Heart right ventricle (tissue), 16 donors: ENCODE results near the gene SNX19. TPM values are rescaled to one million over a fixed set of nuclear protein-coding genes. Genes with fewer than 3 reads are reported as not detected.
"Not testable (repeated sequence)": the region's sequence is repeated elsewhere in the genome, so short reads cannot be mapped to it uniquely, and the experiment has no call there.

Experiments used
- ATAC-seq, 8 donors: fragments of 200-7000 bp; cut with Tn5 transposase; one replicate each; pipeline ENCODE4 v1.9.1; 2020; ENCODE audit warnings: mild to moderate bottlenecking in 8 of 8, moderate library complexity in 8 of 8, moderate number of reproducible peaks in 1 of 8
- DNase-seq, 2 donors: peaks; one replicate each; pipeline ENCODE4 v3.0.0-alpha.2; 2020
- H3K27ac ChIP-seq, 10 donors: fragments of 200-600 bp; sonication (generic) in 2 of 10; one replicate each; pipeline versions ENCODE4 v1.5.0 to v1.8.0; 2020 to 2022; ENCODE audit warnings: mild to moderate bottlenecking in 3 of 10
- H3K27me3 ChIP-seq, 7 donors: fragments of 200-600 bp; one replicate each; pipeline ENCODE4 v1.8.0; 2021 to 2022; ENCODE audit warnings: mild to moderate bottlenecking in 2 of 7
- H3K36me3 ChIP-seq, 9 donors: fragments of 200-600 bp; sonication (generic) in 1 of 9; one replicate each; pipeline versions ENCODE4 v1.5.0 to v1.8.0; 2020 to 2022; ENCODE audit warnings: mild to moderate bottlenecking in 2 of 9
- H3K4me1 ChIP-seq, 9 donors: fragments of 200-600 bp; sonication (generic) in 1 of 9; one replicate each; pipeline versions ENCODE4 v1.5.0 to v1.8.0; 2020 to 2022; ENCODE audit warnings: mild to moderate bottlenecking in 4 of 9
- H3K4me3 ChIP-seq, 10 donors: fragments of 200-600 bp; sonication (generic) in 2 of 10; one replicate each; pipeline versions ENCODE4 v1.5.0 to v1.8.0; 2020 to 2022; ENCODE audit warnings: mild to moderate bottlenecking in 7 of 10, moderate library complexity in 2 of 10
- H3K9me3 ChIP-seq, 11 donors: fragments of 200-600 bp in 10 of 11; sonication (generic) in 2 of 11; one replicate each; pipeline versions ENCODE4 v1.5.0 to v1.8.0; 2013 to 2022; ENCODE audit warnings: mild to moderate bottlenecking in 2 of 11, control low read depth in 1 of 11, moderate library complexity in 1 of 11
- CTCF ChIP-seq, 9 donors: fragments of 200-600 bp; sonication (generic) in 2 of 9; IDR thresholded peaks; one replicate each; pipeline versions ENCODE4 v1.5.0 to v1.8.0; 2021 to 2022; ENCODE audit warnings: antibody characterized with exemption in 9 of 9, mild to moderate bottlenecking in 5 of 9, moderate library complexity in 1 of 9
- WGBS, 2 donors: extraction: QIAGEN DNeasy Blood & Tissue Kit; methylation state at CpG; one replicate each; pipeline ENCODE4 v1.1.7; 2013; ENCODE audit warnings: inconsistent platforms in 1 of 2; 5-methylcytosine and 5-hydroxymethylcytosine counted together
- intact Hi-C, 10 donors: fragments of 100-400 bp; cut with DNase I; formaldehyde crosslinking; loops; one replicate each; pipeline versions ENCODE4 v1.11.1 to v1.14.2; 2022
- polyA plus RNA-seq, 2 donors: library from polyadenylated mRNA; stranded (reverse); fragments of 200-250 nt; gene quantifications; one replicate each; pipeline ENCODE4 v1.2.3, GENCODE V29; 2013
- total RNA-seq, 10 donors: library from RNA; stranded (reverse); fragmentation: NEBNext Ultra II Directional in 3 of 10; extraction: Animal tissue kit (Norgen Biotek cat#: 25700) in 3 of 10; gene quantifications; one replicate each; pipeline versions ENCODE4 v1.2.1 to v1.2.4, GENCODE V29; 2021 to 2023
- donor health status: Arrhythmogenic right ventricular cardiomyopathy.
- donor health status: ischemic (EF 13 %, LVEDD 7.1; RV severe dilation, severe dysfunction).
- donor health status: healthy with polysubstance abuse.
- donor health status: DM: no; HTN: yes; CAD: no.
- donor health status: DM: no; HTN: no; CAD: no.
- donor health status: ischemic (EF 25% LVEDD 6.9; RV normal size, moderate dysfunction).
- donor health status: ischemic (EF 25% LVEDD 5.7; RV mildly dilated, moderate dysfunction).
- donor health status: healthy.
- donor health status: DM: yes; HTN: yes; CAD: no.
- donor health status: Ischemic cardiomyopathy.
- donor health status: ischemic (EF 35%, LVEDD 5.7; RV mildly dilated, moderate dysfunction).
- donor health status: nonischemic (EF 11% LVEDD 7.7; RV severe dilation, severe dysfunction).
- donor health status: DM: yes; HTN: yes; CAD: no.
- donor health status: PGD.
- donor health status: ischemic (EF 29% LVEDD 5.4; RV normal size, mild dysfunction).
- donor health status: nonischemic (EF 23%, LVEDD 6.1; RV moderate dilation, normal function).

Gene SNX19
- total and polyA plus RNA-seq, 12 donors = 10.4 to 60.9 (median 53.5) TPM

- DNase-seq (no peak), ATAC-seq (no peak)
- Histone ChIP-seq H3K27me3 (no peaks in the 10 kb centered on the region), H3K9me3 (peaks cover 0 to 8% (median 0%) of the 10 kb centered on the region in 11 donors), H3K4me3 (no peak overlapping the region), H3K27ac (no peak overlapping the region), H3K36me3 (no peaks in the 10 kb centered on the region), H3K4me1 (no peaks in the 10 kb centered on the region)
- WGBS, 2 donors = 89% methylated on average over 5 of the region's 5 CpGs
- no peak for TF ChIP-seq CTCF (IDR thresholded peaks at IDR 0.05)
- intact Hi-C loops = no loop called here
These were observed 15.9 kb upstream of the SNX19 start for GRCh38 chr11:130932086-130932712.

GRCh38 chr11:130924750-130925149 is 8.5 kb upstream of the SNX19 start:
- TF ChIP-seq CTCF (IDR thresholded peaks at IDR 0.05) = no peak
- Histone ChIP-seq H3K4me1 (no peaks in the 10 kb centered on the region), H3K4me3 (no peak overlapping the region), H3K9me3 (no peaks in the 10 kb centered on the region), H3K27ac (no peak overlapping the region), H3K27me3 (peaks cover 0 to 7% (median 0%) of the 10 kb centered on the region in 7 donors), H3K36me3 (no peaks in the 10 kb centered on the region)
- no peak for ATAC-seq
- WGBS, 2 donors = 53 to 57% methylated on average over 3 of the region's 3 CpGs
- intact Hi-C loops = loop anchor here in 8 of 10 donors (5.0 to 10.0 kb wide), 5 partner anchors 53 to 753 kb away; no protein-coding TSS in a partner anchor
- no peak for DNase-seq

GRCh38 chr11:130920612-130921011 is 4.3 kb upstream of the SNX19 start:
- H3K27ac ChIP-seq, ATAC-seq, H3K27me3 ChIP-seq, H3K9me3 ChIP-seq, H3K4me1 ChIP-seq, H3K4me3 ChIP-seq, H3K36me3 ChIP-seq, DNase-seq: not testable (repeated sequence)
- intact Hi-C loops = loop anchor here in 8 of 10 donors (5.0 to 10.0 kb wide), 5 partner anchors 57 to 757 kb away; no protein-coding TSS in a partner anchor
- 72% methylated on average over 5 of the region's 5 CpGs for WGBS, 2 donors

GRCh38 chr11:130918081-130918480 is 1.8 kb upstream of the SNX19 start:
- peaks cover 5 to 33% (median 29%) of the 10 kb centered on the region in 9 donors for H3K4me1 ChIP-seq

More at GRCh38 chr11:130918081-130918480, 1.8 kb upstream of the SNX19 start:
- H3K27ac ChIP-seq = no peak overlapping the region
- DNase-seq = no peak
- no peaks in the 10 kb centered on the region for H3K27me3 ChIP-seq
- no peaks in the 10 kb centered on the region for H3K9me3 ChIP-seq
- intact Hi-C loops = loop anchor here in 1 of 10 donors (10.0 kb wide), 1 partner anchor 603 kb away; the partner anchor contains the start of gene ZBTB44
- H3K4me3 ChIP-seq = no peak overlapping the region
- ATAC-seq = no peak
- WGBS, 2 donors = 77 to 83% methylated on average over 6 of the region's 6 CpGs
- H3K36me3 ChIP-seq = peaks cover 0 to 23% (median 14%) of the 10 kb centered on the region in 9 donors
- no peak for TF ChIP-seq CTCF (IDR thresholded peaks at IDR 0.05)
